HG03064 (cell line): ENCODE data around the gene DUSP3.

Experiments
- ATAC-seq: cut with Tn5 transposase; IDR thresholded peaks from one replicate; pipeline ENCODE4 v1.9.1; 2021; ENCODE audit warnings: low read depth; ENCODE audit not compliant: unreplicated experiment

Gene DUSP3

DNA sequence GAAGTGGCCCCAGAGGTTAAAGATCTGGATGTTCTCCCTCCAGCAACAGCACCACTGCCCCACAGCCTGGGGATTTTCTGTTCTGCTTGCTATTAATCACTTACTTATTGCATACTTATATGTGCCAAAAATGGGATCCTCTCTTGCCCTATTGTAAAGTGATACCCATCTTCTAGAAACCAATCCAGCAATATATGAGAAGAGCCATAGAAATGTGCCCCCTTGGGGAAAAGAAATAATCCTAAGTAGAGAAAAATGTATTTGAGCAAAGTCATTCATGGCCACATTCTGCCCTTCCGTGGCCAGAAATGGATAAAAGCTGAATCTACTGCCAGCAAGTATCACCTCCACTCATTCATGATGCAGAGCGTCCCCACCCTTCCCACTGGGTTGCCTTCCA, 41.1 kb downstream of the DUSP3 start:
- ATAC-seq: no peak

DNA sequence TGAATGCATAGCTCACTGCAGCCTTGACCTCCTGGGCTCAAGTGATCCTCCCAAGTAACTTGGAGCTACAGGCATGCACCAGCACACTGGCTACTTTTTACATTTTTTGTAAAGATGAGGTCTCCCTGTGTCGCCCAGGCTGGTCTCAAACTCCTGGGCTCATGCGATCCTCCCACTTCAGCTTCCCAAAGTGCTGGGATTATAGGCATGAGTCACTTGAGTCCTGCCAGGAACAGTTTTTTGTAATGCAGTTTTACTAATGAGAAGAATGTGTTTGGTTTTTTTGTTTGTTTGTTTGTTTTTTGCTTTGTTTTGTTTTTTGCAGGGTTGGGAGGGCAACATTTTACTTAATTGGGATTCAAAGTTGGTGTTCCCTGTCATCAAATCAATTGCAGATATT, 42.4 kb downstream of the DUSP3 start:
- no peak for ATAC-seq

DNA sequence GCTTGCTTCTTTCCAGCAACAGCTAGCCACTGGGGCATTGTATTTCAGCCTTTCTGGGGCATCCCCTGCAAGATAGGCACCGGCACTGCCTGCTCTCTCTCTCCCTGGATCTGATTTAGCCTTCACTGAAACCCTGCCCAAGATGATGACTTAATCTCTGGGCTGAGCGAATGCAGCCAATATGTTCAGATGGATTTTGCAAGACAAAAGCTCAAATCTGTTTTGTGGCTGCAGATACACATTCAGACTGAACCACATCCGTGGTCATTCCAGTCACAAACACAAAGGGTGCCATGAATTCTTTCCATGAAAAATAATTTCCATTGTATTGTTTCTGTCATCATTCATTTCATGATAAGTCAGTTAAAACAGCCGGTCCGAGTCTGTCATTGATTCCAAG, 44.4 kb downstream of the DUSP3 start:
- ATAC-seq: no peak

- ATAC-seq: no peak
Observed at GRCh38 chr17:43733956-43734355, 44.8 kb downstream of the DUSP3 start.

DNA sequence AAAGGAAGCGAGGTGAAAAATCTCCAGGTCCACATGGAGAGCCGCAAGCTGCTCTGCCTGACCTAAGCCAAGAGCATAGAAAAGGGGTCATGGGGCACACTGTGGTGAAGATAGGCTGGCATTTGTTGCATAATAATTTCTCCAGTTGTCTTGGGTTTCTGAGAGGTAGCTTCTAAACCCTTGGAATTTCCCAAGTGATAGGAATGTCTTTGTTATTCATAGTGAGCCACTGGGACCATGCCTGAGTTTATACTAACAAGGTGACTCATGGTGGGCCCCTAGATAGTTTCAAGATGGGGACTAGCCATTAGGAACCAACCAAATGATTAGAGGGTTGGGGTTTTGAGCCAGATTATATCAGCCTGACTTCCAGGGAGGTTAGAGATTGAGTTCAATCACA, 45.8 kb downstream of the DUSP3 start:
- ATAC-seq: no peak

GRCh38 chr17:43728081-43728480, 50.7 kb downstream of the DUSP3 start:
- ATAC-seq: no peak

- ATAC-seq: no peak
Observed at GRCh38 chr17:43723697-43724359, 54.9 kb downstream of the DUSP3 start.

GRCh38 chr17:43722870-43723665, 55.7 kb downstream of the DUSP3 start:
- no peak for ATAC-seq

DNA sequence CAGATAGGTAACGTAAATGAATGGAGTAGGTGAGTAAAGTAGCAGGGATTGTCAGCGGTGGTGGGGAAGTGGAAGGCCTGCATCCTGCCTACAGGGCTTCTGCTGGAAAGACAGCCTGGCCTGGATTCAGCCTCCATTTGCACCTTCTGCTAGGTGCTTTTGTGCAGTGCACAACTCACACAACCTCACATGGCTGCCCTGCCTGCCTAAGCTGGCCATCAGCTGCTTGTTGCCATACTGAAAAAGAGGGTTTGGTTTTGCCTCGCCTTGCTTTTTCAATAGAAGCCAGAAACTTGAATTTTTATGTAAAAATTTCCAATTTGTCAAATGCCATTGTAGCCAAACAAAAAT, 56.5 kb downstream of the DUSP3 start:
- ATAC-seq: no peak

- ATAC-seq: no peak
Observed at GRCh38 chr17:43721537-43722268, 57.1 kb downstream of the DUSP3 start.

- ATAC-seq: no peak
Observed at GRCh38 chr17:43720311-43721060, 58.3 kb downstream of the DUSP3 start.

DNA sequence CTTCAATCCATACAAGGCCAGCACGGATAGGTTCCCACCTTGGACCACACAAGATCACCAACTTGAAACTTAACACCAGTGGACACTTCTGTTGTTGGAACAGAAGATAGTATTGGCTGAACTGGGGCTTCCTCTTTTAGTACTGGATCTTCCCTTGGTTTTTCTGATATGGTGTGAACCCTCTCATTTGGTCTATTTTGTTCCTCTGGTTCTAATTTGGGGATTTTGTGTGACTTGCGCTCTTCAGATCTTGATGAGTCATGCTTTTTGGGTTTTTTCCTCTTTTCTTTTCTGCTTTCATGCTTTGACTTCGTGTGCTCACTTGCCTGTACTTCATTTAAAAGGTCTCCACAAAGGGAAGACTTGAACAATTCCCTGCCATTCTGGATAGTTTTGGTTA, 59.2 kb downstream of the DUSP3 start:
- no peak for ATAC-seq

DNA sequence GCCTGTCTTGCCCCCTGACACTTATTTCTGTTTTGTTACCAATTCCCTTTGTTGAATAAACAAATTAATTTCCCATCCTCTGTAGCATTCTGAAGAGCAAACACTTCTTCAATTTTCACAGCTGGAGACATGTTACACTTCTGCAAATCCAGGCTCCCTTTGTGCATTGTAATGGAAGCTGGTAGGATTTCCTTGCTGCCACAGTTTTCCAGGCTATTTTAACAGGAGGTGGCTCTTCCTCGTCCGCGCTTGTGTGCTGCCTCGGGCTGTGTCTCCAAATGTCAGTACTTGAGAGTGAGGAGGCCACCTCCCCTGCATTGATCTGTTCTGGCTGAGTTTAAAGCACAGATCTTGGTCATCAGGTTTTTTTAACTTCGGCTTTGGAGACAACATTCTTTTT, 60.2 kb downstream of the DUSP3 start:
- no peak for ATAC-seq

- ATAC-seq: no peak
Observed at GRCh38 chr17:43717913-43718312, 60.9 kb downstream of the DUSP3 start.
